SU-DHL-6 (cell line): ENCODE measurements around the gene PDXP.

Experiments
- CTCF ChIP-seq: fragments of 200-600 bp; sonication (generic); IDR thresholded peaks from one replicate; pipeline ENCODE4 v1.5.1; 2017; ENCODE audit warnings: antibody characterized with exemption, mild to moderate bottlenecking, low read length, moderate library complexity; ENCODE audit not compliant: insufficient read depth, poor library complexity, severe bottlenecking
- EZH2phosphoT487 ChIP-seq: fragments of 200-600 bp; sonication (generic), shearing (Covaris generic); conservative IDR thresholded peaks from 2 replicates; pipeline ENCODE4 v1.6.1; 2018; ENCODE audit warnings: mild to moderate bottlenecking, antibody characterized with exemption, low read length, moderate library complexity, mixed read lengths

DNA sequence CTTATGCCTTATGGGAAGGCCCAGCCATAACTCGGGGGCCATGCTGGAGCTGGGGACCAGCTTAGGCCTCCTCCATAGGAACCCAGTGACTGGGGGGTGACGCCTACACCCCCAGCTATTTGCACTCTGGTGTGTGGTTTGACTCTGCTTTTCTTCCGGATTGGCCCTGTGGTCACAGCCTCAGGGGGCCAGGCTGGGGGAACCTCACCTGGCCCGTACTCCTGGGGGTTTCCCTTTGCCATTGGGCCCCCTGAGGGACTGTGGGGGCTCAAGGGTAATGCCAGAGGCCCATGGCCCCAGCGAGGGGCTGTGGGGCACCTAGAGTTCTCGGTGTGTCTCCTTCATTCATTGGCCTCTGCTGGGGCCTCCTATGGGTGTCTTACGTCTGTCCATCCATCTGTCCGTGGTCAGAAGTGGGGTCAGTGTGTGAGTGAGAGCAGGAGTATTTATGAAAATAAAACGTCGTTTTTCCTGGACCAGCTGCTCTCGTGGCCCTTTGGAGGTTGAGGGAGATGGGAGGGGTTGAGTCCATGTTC lies 25.4 kb upstream of the PDXP start:
- TF ChIP-seq CTCF, result no peak
- no peak for TF ChIP-seq EZH2phosphoT487
